GM10847 (cell line): ENCODE data around the gene PIGS.

Experiments used
- POLR2A ChIP-seq: IDR thresholded peaks from 2 replicates; pipeline ENCODE4 v1.6.1; 2011; ENCODE audit not compliant: insufficient read length; ENCODE audit errors: extremely low read depth

PIGS gene

DNA sequence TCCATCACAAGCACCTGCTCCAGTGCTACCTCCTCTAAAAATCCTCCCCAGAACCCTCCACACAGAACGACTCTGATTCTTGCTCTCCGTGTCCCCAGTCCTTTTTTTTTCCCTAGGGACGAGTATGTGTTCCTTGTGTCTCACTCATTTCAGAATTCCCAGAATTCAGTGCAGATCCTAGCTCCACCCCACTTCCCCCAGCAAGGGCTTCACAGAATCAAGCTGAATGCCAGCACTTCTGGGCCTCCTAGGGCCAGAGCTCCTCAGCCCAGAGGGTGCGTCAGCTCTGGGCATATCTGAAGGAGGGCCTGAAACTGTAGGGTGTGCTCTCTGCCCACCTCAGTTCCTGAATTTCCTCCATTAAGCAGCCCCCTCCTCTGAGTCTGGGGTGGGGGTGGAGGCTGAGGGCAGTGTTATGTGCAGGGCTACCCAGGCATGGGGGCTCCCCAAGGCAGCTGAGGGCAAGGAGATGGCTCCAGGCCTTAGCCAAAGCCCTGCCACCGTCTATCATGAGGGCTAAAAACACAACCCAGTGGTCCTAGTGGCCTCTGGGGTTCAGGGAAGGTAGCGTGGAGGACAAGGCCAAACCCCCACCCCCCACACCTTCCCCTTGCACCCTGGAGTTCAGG is 25.4 kb downstream of the PIGS start:
- no peak for TF ChIP-seq POLR2A

DNA sequence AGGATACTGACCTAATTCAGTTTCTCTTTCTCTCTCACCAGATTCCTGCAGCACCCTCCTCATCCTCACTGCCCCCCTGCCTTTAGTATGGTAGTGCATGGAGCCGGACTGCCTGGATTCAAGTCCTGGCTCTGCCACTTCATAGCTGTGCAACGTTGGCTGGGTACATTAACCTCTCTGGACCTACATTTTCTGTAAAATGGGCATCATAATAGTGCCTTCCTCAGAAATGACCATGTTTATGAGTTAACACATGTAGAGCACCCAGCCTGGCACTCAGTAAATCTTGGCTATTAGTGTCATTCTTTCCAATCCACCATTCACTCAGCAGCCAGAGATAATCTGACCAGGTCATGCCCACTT is 26.2 kb downstream of the PIGS start:
- no peak for TF ChIP-seq POLR2A

DNA sequence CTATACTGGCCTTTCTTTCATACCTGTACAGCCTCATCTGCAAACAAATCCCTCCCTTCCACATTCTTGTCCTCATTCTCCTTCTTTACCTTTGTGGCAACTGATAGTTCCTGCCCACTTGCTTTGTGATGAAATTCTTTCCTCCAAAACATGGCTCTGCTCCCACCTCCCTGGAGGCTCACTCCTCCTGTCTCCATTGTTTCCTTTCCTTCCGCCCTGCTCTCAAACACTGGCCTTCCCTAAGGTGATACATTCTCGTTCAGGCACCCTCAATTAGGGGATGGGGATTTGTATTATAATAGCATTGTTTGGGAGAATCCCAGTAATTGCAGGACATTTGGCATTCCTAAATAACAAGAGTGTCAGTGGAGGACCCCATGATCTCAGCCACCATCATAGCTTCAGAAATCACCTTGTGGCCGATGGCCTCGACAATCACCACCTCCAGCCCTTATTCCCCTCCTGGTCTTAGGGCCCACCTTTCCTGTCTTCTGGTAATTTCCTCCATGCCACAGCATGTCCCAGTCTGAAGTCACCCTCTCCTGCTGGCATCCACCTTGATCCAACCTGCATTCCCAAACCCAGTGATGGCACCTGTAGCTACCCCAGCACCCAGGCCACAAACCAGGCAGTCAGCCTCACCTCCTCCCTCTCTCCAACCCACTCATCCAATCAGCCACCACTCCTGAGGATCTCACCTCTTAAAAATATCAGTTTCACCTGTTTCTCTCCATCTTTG is 26.8 kb downstream of the PIGS start:
- no peak for TF ChIP-seq POLR2A

DNA sequence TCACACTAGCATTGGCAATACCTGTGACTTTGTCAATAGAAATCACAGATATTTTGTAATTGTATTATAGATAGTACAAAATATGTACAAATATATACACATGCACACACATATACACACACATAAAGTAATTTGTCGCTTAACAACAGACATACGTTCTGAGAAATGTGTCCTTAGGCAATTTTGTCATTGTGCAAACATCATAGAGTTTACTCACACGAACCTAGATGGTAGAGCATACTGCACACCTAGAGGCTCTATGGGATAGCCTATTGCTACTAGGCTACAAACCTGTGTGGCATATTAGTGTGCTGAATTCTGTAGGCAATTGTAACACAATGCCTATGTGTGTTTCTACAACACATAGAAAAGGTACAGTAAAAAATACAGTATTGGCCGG is 29.9 kb downstream of the PIGS start:
- no peak for TF ChIP-seq POLR2A

DNA sequence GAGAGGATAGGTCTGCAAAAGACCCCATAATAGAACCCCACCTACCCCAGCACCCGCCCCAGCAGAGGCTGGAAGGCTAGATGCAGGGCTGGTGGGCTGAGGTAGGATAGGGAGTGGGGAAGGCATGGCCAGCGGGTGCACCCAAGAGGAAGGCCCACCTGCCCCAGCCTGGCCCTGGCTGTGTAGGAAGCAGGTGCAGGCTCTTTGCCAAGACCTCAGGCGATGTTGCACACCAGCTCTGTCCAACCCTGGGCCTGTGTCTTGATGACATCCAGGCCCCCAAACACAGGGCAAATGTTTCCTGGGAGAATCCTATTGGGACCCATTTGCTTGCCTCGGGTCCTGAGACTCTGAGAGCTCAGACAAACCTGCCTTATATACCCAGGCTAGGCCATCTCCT is 31.1 kb downstream of the PIGS start:
- no peak for TF ChIP-seq POLR2A

GRCh38 chr17:28538296-28538895 is 32.9 kb downstream of the PIGS start:
- no peak for TF ChIP-seq POLR2A

- no peak for TF ChIP-seq POLR2A
Observed at GRCh38 chr17:28537219-28537610, 34.1 kb downstream of the PIGS start.

DNA sequence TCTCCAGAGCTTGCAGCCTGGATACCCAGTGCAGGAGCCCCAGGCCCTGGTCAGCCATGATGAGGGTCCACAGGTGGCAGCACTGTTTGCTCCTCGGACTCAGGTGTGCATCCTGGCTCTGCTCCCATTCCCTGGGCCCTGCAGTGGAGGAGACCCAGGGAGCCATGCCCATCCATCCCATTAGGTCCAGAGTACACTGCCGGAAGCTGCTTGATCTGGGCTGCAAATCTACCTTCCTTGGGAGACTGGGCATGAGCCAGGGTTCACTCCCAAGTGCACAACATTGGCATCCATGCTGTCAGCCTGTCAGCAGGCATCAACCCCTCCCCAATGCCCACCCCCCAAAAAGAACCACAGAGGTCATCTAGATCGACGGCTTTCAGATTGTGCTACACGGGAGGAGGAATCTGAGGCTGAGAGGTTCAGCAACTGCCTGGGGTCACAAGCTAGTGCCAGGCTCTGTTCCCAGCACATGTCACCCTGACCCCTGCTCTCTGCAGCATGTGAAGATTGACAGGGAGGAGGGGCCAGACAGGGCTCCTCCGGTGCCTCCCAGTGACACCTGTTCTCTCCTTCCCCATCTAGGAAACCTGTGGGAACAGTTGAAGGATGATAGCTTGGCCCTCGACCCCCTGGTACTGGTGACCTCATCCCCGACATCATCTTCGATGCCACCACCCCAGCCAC is 34.6 kb downstream of the PIGS start:
- no peak for TF ChIP-seq POLR2A

GRCh38 chr17:28534740-28535375 is 36.5 kb downstream of the PIGS start:
- TF ChIP-seq POLR2A: no peak

DNA sequence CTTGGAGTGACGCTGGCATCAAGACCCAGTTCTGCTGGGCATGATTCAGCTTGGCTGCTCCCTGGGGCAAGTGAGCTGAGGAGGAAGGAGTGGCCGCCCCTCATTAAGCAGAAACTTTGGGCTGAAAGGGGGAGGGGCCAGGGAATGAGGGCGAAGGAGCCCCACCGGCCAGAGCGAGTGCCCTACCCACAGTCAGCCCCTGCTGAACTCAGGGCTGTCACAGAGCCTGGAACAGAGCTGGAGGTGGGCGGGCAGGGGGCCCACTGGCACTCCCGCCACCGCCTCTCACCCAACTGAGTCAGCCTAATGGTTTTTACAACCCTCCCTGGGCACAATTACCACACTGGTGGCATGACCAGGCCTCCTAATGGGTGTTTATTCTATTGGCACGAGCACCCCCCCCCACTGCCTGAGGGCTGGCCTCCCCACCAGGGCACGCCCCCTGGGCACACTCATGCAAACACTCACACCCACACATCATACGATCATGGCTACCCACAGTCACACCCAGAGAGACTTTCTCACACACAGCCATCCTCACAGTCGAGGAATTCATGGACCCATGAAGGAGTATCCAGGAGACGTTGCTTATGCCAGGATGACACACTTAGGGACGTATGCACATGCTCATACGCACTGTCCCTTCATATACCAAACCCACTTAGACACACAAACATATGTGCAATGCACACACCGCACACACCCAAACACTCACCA is 38.1 kb downstream of the PIGS start:
- no peak for TF ChIP-seq POLR2A

GRCh38 chr17:28532050-28532960 is 39.0 kb downstream of the PIGS start:
- TF ChIP-seq POLR2A: no peak

GRCh38 chr17:28530926-28531325 is 40.4 kb downstream of the PIGS start:
- TF ChIP-seq POLR2A: no peak

GRCh38 chr17:28530250-28530649 is 41.1 kb downstream of the PIGS start:
- no peak for TF ChIP-seq POLR2A

GRCh38 chr17:28529013-28529400 is 42.3 kb downstream of the PIGS start:
- no peak for TF ChIP-seq POLR2A

GRCh38 chr17:28528327-28529012 is 42.9 kb downstream of the PIGS start:
- no peak for TF ChIP-seq POLR2A
